NCI-H2107 (cell line): ENCODE measurements around the gene USP24.

ENCODE experiments used
- DNase-seq: peaks from one replicate; lab custom pipeline; 2025; lab: John Stamatoyannopoulos, UW

The USP24 gene

DNA sequence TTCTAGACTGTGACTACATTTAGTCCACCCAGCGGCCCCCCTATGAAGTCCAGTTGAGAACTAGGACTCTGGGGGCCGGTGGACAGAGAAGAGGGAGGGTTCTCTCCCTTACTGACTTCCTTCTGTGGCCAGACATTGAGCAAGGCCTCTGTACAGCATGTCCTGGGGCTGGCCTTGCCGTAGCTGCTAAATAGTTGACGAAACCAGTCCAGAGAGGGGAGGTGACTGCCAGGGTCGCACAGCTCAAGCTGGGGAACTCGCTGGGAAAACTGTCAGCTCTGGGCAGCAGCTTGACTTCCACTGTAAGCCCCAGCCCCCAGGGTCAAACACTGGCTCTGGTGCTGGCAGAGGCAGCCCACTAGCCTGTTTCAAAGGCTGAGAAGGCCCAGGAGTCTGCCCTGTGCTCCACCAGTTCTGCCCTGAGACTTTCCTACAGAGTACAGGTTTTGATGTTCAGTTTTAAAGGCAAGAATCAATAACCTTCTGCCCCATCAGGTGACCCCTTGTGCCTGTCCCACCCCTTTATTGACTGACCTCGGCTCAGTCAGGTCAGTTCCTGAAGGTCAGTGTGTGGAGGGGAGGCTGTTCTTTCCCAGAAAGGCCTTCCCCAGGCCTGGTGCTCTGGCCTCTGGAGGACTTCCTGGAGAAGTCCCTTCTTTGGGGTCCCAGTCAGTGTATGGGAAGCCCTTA is 161.8 kb downstream of the USP24 start:
- no peak for DNase-seq

DNA sequence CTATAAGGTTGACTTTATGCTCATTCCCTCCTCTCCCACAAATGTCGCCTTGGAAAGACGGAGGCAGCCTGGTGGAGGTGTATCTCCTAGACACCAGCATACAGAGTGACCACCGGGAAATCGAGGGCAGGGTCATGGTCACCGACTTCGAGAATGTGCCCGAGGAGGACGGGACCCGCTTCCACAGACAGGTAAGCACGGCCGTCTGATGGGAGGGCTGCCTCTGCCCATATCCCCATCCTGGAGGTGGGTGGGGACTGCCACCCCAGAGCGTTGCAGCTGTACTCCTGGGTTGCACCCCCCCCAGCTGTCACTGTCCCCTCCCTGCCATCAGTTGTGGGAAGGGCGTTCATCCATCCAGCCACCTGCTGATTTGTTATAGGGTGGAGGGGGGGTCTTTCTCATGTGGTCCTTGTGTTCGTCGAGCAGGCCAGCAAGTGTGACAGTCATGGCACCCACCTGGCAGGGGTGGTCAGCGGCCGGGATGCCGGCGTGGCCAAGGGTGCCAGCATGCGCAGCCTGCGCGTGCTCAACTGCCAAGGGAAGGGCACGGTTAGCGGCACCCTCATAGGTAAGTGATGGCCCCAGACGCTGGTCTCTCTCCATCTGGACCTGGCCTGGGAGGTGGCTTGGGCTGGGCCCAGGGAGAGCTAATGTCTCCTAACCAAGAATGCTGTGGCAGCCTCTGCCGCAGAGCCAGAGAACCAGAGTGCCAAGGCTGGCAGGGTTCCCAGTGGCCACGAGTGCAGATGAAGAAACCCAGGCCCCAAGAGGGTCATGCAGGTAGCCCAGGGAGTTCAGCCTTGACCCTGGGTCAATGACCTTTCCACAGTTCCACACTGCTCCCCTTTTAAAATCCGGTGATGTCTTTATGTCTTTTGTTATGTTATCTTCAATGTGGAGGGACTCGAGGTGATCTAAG is 162.7 kb downstream of the USP24 start:
- no peak for DNase-seq

DNA sequence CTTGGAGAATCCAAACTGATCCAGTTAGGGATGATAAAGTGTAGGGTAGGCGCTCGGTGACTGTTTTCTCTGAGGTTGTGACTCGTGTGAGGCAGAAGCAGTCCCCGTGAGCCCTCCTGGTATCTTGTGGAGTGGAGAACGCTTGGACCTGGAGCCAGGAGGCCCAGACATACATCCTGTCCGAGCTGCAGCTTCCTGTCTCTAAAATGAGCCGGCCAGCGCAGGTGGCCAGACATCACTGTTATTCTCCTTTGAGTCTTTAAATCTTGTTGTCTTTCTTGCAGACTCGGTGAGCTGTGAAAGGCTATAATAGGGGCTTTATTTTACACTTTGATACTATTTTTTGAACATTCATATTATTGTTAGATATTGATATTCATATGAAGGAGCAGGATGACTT is 163.5 kb downstream of the USP24 start:
- no peak for DNase-seq

DNA sequence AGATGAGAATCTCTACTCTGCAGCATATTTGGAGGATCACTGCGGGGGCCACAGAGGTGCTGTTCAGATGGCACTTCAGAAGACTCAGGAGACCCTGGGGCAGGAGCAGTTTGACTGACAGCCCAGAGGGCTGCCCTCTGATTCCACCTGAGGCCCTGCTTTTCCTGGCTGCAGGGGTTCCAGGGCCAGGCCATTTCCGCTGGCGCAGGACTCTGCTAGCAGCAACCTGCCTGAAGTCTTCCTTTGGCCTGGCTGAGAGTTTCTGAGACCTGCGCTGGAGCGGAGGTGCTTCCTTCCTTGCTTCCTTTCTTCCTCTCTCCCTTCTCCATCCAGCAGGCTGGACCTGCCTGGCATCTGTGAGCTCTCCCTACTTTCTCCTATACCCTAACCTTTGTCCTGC is 164.0 kb downstream of the USP24 start:
- no peak for DNase-seq

DNA sequence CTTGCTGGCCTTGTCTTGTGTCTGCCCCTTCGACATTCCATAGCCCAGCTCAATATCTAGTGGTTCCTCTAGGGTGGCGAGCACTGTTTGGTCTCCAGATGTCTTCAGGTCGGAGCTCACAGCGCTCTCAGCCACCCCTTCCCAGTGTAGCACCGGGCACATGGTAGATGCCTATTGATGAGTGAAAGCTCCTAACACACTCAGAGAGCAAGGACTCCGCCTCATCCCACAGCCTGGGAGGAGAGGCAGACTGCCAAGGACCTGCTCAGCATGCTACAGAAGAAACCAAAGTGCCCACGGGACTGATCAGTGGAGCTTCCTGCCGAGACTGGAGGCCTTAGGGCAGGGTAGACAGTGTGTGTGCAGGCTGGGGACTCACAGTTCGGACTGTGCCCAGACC is 164.9 kb downstream of the USP24 start:
- no peak for DNase-seq

DNA sequence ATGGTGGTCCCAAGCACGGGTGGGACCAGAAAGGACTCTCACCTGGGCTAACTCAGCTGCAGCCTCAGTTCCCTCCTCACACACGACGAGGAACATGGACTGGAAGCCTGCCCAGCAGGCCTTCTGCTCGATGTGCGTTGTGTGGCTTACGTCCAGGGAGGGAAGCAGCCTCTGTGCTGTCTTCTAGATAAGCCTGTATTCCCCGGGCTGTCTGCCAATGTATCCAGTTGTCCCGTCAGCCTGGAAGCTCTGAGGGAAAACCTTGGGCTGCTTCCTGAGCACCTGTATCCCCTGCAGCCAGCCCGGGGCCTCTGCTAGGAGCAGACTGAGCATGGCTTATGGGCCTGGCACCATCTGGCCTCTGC is 165.3 kb downstream of the USP24 start:
- no peak for DNase-seq

DNA sequence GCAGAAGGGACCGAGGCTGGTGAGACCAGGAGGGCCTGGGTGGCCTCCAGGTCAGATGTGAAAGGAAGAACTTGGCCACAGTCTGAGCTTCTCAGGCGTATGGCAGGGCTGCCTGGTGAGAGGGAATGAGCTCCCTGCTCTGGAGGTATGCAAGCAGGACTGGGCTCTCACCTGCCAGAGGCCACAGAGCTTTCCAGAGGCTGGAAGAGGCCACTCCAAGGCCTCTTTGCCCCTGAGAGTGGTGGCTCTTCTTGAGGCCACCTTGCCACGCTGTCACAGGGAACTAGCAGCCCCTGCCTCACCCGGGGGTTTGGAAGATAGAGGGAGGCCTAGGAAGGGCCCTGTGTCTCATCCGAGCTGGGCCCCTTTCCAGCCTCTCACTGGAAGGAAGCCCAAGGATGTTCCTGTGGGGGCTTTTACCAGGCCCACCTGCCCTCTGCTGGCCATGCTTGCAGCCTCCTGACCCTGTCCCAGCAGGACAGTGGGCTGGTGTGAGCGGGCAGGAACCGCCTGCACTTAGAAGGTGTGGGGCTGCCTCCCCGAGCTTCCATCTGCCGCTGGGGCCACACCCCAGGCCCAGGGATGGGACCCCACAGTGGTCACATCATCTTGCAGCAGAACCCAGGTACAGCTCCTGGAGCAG is 165.8 kb downstream of the USP24 start:
- DNase-seq: no peak

DNA sequence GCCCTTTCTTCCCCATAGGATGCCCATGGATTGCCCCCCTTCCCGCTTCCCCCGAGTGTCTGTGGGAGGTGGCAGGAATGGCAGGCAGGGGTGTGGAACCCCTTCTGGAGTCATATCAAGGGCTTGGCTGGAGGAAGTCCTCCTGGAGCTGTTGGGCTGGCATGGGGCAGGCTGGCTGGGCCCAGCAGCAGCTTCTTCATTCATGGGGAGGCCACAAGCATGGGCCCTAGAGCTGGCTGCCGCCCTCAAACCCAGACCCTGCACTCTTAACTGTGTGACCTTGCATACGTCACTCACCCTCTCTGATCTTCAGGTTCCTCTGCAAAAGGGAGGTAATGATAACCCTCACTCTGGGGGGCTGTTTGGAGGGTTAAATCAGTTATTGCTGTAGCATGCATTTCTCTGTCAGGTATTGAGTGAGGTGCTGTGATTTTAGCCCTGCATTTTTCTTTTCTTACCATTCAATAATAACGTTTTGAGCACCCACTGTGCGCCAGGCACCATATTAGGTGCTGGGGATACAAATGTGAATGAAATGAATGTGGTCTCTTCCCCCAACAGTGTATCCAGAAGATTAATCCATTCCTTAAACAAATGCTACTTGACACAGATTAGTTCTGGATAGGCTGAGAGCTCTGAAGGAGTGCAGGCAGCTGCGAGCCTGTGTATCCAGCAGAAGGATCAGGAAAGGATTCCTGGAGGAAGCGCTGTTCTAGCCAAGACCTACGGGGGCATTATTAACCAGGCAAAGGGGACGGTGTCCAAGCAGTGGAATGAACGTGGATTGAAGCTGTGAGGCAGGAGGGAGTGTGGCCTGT is 166.5 kb downstream of the USP24 start:
- no peak for DNase-seq

DNA sequence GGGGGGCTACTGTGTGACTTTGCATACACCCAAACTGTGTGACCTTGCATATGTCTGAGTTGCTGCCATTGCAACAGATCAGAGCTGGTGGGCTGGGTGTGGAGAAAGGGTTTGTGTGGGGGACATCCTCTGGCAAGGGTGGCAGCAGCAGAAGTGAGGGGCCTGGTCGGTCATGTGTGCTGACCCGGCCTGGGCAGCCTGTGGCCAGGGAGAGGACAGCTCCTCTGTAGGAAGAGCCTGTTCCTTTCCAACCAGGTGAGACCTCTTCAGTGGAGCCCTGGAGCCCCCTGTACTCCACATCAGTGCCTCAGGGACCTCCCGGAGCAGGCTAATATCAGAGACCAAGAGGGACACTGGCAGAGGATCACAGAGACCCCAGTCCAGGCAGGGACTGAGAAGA is 167.6 kb downstream of the USP24 start:
- no peak for DNase-seq

DNA sequence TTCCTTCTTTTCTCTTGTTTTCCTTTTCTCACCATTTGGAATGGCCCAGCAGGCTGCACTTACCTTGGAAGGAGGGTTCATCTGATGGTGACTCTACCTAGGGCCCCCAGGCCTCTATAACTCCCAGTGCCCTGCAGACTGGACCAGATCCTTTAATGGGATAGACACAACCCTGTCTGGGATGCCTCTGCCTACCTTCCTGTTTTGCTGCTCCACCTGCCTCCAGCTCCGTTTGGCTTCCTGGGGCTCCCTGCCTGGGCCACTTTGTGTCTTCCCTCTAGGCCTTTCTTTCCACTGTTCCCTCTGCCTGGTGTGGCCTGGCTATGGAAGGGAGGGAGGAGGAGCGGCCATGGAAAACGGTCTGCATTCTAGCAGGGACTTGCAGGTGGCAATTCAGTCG is 168.3 kb downstream of the USP24 start:
- no peak for DNase-seq

DNA sequence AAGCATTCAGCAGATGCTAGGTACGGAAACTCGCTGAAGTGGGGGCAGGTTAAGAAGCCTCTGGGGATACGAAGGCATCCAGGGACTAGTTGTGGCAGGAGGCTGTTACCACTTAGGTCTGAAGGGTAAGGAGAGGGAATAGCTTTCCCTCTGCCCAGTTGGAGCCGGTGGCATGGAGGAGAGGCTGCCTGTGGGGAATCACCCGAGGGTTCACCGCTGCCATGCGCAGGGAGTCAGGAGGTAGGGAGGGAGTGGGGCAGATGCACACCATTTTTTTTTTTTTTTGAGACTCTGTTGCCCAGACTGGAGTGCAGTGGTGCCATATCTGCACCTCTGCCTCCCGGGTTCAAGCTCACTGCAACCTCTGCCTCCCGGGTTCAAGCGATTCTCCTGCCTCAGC is 169.7 kb downstream of the USP24 start:
- no peak for DNase-seq

DNA sequence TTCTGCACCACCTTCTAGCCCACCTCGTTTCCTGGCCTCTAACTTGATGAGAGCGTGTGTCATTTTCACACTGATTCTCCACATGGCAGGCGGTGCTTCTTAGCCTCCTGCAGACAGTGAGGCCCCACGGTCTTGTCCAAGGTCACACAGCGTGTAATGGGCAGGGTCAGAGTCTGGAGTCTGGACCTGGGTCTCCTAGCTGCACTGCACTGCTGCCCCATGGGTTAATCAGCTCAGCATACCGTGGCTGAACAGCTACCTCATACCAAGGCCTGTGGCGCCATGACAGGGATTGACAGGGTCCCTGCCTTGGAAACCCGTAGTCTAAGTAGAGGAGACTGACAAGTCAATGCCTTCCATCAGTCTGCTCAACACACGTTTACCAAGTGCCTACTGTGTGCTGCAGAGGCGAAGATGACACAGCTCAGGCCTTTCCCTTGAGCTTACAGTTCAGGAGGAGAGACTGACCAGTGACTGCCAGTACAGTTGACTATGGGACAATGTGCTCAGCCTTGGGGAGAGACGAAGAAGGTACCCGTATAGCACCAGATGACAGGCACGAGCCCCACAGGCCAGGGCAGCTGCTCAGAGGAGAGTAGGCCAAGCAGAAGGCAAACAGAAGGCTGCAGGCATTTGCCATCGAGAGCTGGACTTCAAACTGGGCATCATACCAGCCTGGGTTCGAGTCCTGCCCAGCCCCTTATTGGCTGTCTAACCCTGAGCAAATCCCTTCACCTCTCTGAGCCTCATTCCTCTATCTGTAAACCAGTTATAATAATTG is 170.4 kb downstream of the USP24 start:
- no peak for DNase-seq

DNA sequence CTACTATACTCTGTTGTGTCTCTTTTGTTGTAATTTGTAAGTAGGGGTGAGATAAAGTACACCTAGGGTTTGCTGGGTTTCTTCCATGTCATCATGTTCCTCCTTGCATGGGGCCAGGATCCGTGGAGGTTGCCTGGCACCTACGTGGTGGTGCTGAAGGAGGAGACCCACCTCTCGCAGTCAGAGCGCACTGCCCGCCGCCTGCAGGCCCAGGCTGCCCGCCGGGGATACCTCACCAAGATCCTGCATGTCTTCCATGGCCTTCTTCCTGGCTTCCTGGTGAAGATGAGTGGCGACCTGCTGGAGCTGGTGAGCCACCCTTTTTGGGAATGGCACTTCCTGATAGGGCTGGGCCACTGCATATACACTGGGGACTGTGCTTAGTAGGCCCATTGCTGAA is 171.4 kb downstream of the USP24 start:
- DNase-seq: no peak

DNA sequence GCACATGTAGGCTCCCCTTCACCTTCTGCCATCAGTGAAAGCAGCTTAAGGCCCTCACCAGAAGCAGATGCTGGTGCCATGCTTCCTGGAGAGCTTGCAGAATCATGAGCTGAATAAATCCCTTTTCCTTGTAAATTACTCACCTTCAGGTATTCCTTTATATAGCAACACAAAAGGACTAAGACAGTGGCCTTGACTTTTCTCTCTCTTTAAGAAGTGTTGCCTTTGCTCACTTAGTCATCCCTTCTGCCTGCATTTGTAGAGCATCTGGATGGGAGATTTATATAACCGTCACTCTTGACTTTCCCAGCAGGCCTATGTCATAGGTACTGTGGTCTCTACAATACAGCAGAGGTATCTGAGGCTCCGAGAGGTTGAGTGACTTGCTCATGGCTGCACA is 172.2 kb downstream of the USP24 start:
- DNase-seq: no peak

DNA sequence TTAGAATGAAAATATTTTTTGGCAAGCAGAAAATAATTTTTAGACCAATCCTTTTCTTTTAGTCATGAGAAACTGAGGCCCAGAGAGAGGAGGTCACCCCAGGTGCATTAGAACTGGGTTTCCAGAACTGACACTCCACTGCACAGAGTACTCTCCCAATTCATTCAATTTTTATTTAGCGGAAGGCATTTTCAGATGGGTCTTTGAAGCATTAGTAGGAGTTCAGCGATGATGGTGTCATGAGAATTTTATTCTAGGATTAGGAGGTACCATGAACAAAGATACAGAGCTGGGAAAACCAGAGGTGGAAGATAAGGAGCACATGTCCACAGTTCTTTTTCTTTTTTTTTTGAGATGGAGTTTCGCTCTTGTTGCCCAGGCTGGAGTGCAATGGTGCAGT is 173.6 kb downstream of the USP24 start:
- no peak for DNase-seq

DNA sequence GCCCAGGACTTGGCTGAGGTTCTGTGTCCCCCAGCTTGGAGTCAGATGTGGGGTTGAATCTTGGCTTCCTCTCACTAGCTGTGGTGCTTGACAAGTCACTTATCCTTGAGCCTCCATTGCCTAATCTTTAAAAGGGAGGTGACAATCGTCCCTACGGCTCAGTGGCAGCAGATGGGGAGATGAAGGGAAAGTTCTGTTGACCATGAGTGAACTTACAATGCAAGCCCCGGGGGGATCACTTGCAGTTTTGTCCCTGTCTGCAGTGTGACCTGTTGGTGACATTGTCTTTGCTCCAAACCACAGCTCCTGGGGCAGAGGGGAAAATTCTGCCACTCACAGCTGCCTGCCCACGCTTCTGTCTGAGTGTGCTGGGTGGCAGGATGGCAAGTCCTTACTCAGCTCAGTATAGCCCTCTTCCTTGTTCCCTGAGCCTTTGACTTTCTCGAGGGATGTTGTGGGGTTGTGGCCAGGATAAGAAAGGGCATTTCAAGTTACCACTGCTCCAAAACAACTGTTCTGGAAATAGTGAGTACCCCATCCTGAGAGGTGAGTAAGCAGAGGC is 174.2 kb downstream of the USP24 start:
- no peak for DNase-seq

DNA sequence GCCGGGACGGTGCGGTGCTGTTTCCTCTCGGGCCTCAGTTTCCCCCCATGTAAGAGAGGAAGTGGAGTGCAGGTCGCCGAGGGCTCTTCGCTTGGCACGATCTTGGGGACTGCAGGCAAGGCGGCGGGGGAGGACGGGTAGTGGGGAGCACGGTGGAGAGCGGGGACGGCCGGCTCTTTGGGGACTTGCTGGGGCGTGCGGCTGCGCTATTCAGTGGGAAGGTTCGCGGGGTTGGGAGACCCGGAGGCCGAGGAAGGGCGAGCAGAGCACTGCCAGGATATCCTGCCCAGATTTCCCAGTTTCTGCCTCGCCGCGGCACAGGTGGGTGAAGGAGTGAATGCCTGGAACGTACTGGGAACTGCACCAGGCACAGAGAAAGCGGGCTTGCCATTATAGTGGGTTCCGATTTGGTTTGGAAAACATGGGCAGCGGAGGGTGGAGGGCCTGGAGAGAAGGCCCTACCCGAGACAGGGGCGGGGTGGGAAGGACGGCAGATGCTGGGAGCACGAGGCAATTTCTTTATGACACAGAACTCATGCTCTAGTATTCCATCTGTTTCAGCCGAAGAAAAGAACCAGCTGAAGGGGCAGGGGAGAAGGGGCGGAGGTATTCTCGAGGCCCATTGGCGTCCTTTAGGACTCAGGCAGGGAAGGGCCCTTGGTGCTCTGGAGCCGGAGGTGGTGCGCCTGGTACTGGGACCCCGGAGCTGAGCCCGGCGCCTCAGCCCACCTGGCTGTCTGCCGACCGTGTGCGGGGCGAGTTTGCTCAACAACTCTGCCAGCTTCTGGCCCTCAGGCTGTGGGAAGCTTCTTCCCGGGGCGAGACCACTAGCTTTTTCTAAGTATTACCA is 174.9 kb downstream of the USP24 start:
- DNase-seq: no peak

DNA sequence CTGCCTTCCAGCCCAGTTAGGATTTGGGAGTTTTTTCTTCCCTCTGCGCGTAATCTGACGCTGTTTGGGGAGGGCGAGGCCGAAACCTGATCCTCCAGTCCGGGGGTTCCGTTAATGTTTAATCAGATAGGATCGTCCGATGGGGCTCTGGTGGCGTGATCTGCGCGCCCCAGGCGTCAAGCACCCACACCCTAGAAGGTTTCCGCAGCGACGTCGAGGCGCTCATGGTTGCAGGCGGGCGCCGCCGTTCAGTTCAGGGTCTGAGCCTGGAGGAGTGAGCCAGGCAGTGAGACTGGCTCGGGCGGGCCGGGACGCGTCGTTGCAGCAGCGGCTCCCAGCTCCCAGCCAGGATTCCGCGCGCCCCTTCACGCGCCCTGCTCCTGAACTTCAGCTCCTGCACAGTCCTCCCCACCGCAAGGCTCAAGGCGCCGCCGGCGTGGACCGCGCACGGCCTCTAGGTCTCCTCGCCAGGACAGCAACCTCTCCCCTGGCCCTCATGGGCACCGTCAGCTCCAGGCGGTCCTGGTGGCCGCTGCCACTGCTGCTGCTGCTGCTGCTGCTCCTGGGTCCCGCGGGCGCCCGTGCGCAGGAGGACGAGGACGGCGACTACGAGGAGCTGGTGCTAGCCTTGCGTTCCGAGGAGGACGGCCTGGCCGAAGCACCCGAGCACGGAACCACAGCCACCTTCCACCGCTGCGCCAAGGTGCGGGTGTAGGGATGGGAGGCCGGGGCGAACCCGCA is 175.7 kb downstream of the USP24 start, which contains the start of gene PCSK9:
Gene PCSK9 (plus strand): TSS at position 207 of the 741 bp plus-strand sequence. CDS start 290 bp downstream, at position 497.
- no peak for DNase-seq

DNA sequence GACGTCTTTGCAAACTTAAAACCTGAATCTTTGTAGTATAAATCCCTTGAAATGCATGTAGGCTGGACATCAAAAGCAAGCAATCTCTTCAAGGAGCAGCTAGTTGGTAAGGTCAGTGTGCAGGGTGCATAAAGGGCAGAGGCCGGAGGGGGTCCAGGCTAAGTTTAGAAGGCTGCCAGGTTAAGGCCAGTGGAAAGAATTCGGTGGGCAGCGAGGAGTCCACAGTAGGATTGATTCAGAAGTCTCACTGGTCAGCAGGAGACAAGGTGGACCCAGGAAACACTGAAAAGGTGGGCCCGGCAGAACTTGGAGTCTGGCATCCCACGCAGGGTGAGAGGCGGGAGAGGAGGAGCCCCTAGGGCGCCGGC is 176.2 kb downstream of the USP24 start:
- no peak for DNase-seq

DNA sequence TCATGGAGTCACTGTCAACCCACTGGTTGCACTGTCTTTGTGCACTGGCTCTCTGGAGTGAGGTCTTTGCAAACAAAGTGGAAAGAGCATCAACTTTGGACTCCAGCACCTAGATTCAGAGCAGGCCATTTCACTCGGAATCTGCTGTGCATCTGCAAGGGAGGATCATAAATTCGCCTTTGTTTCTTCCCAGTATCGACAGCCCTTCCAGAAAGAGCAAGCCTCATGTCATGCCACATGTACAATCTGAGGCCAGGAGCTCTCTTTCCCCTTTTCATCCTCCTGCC is 176.7 kb downstream of the USP24 start:
- DNase-seq: no peak
